HepG2 (cell line): ENCODE data around the gene AKR1C3. TPM values are rescaled to one million over a fixed set of nuclear protein-coding genes. Genes with fewer than 3 reads are reported as not detected.
"Not testable (repeated sequence)": the region's sequence is repeated elsewhere in the genome, so short reads cannot be mapped to it uniquely, and the experiment has no call there.

Experiments used
- ATAC-seq: fragments of 200-7000 bp; cut with Tn5 transposase; 3 replicates; pipeline ENCODE4 v1.9.1; 2020; ENCODE audit warnings: mild to moderate bottlenecking, moderate library complexity
- BruUV-seq: library from RNA; stranded (reverse); fragments of 400-500 nt; replicated peaks from 2 replicates; lab custom pipeline; 2021; lab: Mats Ljungman, UMichigan
- CTCF ChIA-PET: fragments of 300-600 bp; formaldehyde crosslinking; extraction: SDS; loops from one replicate; lab custom pipeline; 2021; ENCODE audit warnings: low total read pairs, inconsistent platforms, low intra/inter-chr PET ratio; lab: Yijun Ruan, JAX
- POLR2A ChIA-PET: fragments of 350-600 bp; sonication (Branson Sonifier 250); formaldehyde crosslinking; loops from one replicate; lab custom pipeline; 2020; ENCODE audit warnings: antibody characterized with exemption, inconsistent platforms; lab: Yijun Ruan, JAX
- DNase-seq: peaks from one replicate; pipeline ENCODE4 v3.0.0-alpha.2; 2015; ENCODE audit warnings: low spot score
- FAIRE-seq: peaks from 3 replicates; lab custom pipeline; 2011; peaks lifted over from hg19 to GRCh38; lab: Jason Lieb, UNC
- H2AFZ ChIP-seq: one replicate; pipeline ENCODE4 v1.6.1; 2011; ENCODE audit warnings: low read length, inconsistent platforms
- H3K27ac ChIP-seq: fragments of 300-600 bp; 3 replicates; pipeline ENCODE4 v1.8.0; 2011; ENCODE audit warnings: mixed run types, mild to moderate bottlenecking, mixed read lengths, low read length, inconsistent platforms; ENCODE audit not compliant: insufficient read depth; ENCODE audit errors: extremely low read length
- H3K27me3 ChIP-seq, 2 experiments: fragments of 200-600 bp in 1 of 2; 2 replicates in 1 of 2; 3 replicates in 1 of 2; pipeline versions ENCODE4 v1.6.0 to v1.8.0; 2011; ENCODE audit warnings: low read length in 2 of 2, mild to moderate bottlenecking in 2 of 2, moderate library complexity in 2 of 2, inconsistent platforms in 1 of 2; ENCODE audit not compliant: insufficient read depth in 2 of 2, control insufficient read depth in 1 of 2
- H3K36me3 ChIP-seq, 2 experiments: fragments of 200-600 bp in 1 of 2; replicated peaks in 1 of 2; 2 replicates in 1 of 2; 3 replicates in 1 of 2; pipeline versions ENCODE4 v1.5.1 to v1.8.0; 2011; ENCODE audit warnings: low read length in 2 of 2, inconsistent platforms in 1 of 2; ENCODE audit not compliant: insufficient read depth in 2 of 2, control insufficient read depth in 1 of 2
- H3K4me1 ChIP-seq: 2 replicates; pipeline ENCODE4 v1.5.1; 2012; ENCODE audit warnings: low read length, inconsistent platforms; ENCODE audit not compliant: insufficient read depth
- H3K4me2 ChIP-seq: 2 replicates; pipeline ENCODE4 v1.6.0; 2011; ENCODE audit warnings: low read depth, low read length, inconsistent platforms
- H3K4me3 ChIP-seq, 3 experiments: fragments of 200-600 bp in 1 of 3; sonication (generic), shearing (Covaris generic) in 1 of 3; replicated peaks in 1 of 3; 2 replicates each; pipeline ENCODE4 v1.5.1; 2011 to 2016; ENCODE audit warnings: low read length in 3 of 3, inconsistent platforms in 2 of 3, low read depth in 2 of 3, mild to moderate bottlenecking in 2 of 3, control low read depth in 1 of 3, mixed read lengths in 1 of 3; ENCODE audit not compliant: insufficient read depth in 1 of 3
- H3K79me2 ChIP-seq: one replicate; pipeline ENCODE4 v1.6.1; 2011; ENCODE audit warnings: low read length, inconsistent platforms; ENCODE audit not compliant: insufficient read depth
- H3K9ac ChIP-seq: 2 replicates; pipeline ENCODE4 v1.6.0; 2011; ENCODE audit warnings: mild to moderate bottlenecking, low read depth, low read length, inconsistent platforms; ENCODE audit not compliant: insufficient read depth
- H3K9me3 ChIP-seq: 2 replicates; pipeline ENCODE4 v1.5.1; 2012; ENCODE audit warnings: mild to moderate bottlenecking, low read length
- H4K20me1 ChIP-seq: 2 replicates; pipeline ENCODE4 v1.6.0; 2011; ENCODE audit warnings: inconsistent platforms, mild to moderate bottlenecking, low read length, moderate library complexity; ENCODE audit not compliant: insufficient read depth
- ZNF224 ChIP-seq: sonication (generic); formaldehyde crosslinking; IDR thresholded peaks from 2 replicates; pipeline ENCODE4 v1.5.0; 2020; ENCODE audit warnings: mild to moderate bottlenecking, missing genetic modification reagents
- ZNF761 ChIP-seq: sonication (generic); formaldehyde crosslinking; conservative IDR thresholded peaks from 2 replicates; pipeline ENCODE4 v1.4.0; 2020; ENCODE audit warnings: mild to moderate bottlenecking, missing genetic modification reagents
- WGBS: methylation state at CpG from one replicate; pipeline ENCODE4 v1.1.6; 2017; ENCODE audit warnings: low lambda C conversion rate; 5-methylcytosine and 5-hydroxymethylcytosine counted together
- in situ Hi-C: cut with HindIII; loops from 2 replicates; pipeline ENCODE4 v1.10.0; 2017; ENCODE audit warnings: low pct_unique_long_range_greater_than_20kb; ENCODE audit not compliant: extremely low pct_ligation_motif_present
- intact Hi-C: fragments of 100-400 bp; cut with micrococcal nuclease; formaldehyde crosslinking; loops from one replicate; pipeline ENCODE4 v1.10.0; 2022; ENCODE audit not compliant: unreplicated experiment
- polyA plus RNA-seq, 8 experiments: library from polyadenylated mRNA; depleted of rRNA in 3 of 8; stranded (reverse) in 7 of 8; unstranded in 1 of 8; fragments of >200 nt; fragmentation: Illumina TruSeq in 4 of 8; extraction: Trizol in 4 of 8; gene quantifications; 2 replicates each; pipeline versions ENCODE4 v1.2.1 to v1.2.3, GENCODE V29; 2011 to 2016; ENCODE audit warnings: low read depth in 4 of 8, missing spikeins in 1 of 8, mixed read lengths in 1 of 8; ENCODE audit not compliant: insufficient read depth in 1 of 8
- total RNA-seq, 5 experiments: library from RNA; depleted of rRNA; stranded (reverse); fragments of >200 nt; fragmentation: Illumina TruSeq; extraction: Trizol; gene quantifications; 2 replicates each; pipeline ENCODE4 v1.2.3, GENCODE V29; 2016; ENCODE audit warnings: low read depth in 1 of 5
- TF ChIP-seq, protein P1 (sequence below): sonication (generic); IDR thresholded peaks from 2 replicates; pipeline ENCODE4 v1.6.1; 2016; ENCODE audit warnings: low read depth, borderline replicate concordance

AKR1C3 gene
- total and polyA plus RNA-seq, 2 of the 13 experiments (the other 11 are each of a cell fraction or from before 2014, with no cell fraction given), result 368 to 532 TPM

DNA sequence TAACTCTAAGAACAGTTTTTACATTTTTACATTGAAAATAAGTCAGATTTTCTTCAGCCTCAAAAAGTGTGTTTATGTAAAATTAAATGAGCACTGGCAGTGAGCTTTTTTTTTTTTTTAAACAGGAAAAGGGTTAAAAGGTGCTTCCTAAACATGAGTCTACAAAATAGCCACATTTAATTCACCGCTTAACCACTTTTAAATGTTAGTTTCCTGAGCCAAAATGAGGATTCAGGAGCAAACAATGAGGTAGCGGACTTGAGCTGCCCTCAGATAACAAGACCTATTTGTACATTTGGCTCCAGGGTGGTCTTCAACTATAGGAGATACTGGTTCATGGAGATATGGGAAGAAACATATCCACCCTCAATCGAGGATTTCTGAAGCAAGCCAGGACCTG is 22.8 kb downstream of the AKR1C3 start:
- Histone ChIP-seq H3K27me3 (no peaks in the 10 kb centered on the region; a peak in 1 of 5 replicates), H3K4me3 (no peak overlapping the region), H4K20me1 (no peaks in the 10 kb centered on the region), H3K36me3 (no peaks in the 10 kb centered on the region), H3K79me2 (no peaks in the 10 kb centered on the region), H3K4me1 (peaks cover 10% of the 10 kb centered on the region), H2AFZ (no peak overlapping the region), H3K9me3 (peaks cover 27% of the 10 kb centered on the region), H3K9ac (no peak overlapping the region), H3K27ac (no peak overlapping the region), H3K4me2 (no peak overlapping the region)
- no TSS peak for BruUV-seq
- FAIRE-seq (no peak), ATAC-seq (no peak), DNase-seq (no peak)
- WGBS, result 71% methylated on average over 3 of the region's 3 CpGs
- intact Hi-C loops (no loop called here), in situ Hi-C loops (no loop called here)
- no peak for TF ChIP-seq ZNF224
- TF ChIP-seq, protein P1, sequence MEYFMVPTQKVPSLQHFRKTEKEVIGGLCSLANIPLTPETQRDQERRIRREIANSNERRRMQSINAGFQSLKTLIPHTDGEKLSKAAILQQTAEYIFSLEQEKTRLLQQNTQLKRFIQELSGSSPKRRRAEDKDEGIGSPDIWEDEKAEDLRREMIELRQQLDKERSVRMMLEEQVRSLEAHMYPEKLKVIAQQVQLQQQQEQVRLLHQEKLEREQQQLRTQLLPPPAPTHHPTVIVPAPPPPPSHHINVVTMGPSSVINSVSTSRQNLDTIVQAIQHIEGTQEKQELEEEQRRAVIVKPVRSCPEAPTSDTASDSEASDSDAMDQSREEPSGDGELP, result no peak
- ChIA-PET CTCF (no interaction called here), POLR2A (no interaction called here)

DNA sequence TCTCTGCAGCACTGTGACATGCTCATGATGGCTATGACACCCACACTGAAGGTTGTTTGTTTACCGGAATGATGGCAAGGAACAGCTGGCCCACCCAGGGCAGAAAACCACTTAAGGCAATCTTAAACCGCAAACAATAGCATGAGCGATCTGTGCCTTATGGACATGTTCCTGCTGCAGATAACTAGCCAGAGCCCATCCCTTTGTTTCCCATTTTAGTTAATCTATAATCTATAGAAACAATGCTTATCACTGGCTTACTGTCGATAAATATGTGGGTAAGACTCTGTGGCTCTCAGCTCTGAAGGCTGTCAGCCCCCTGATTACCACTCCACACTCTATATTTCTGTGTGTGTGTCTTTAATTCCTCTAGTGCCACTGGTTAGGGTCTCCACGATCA is 25.8 kb downstream of the AKR1C3 start:
- H4K20me1 ChIP-seq, H2AFZ ChIP-seq, ATAC-seq, H3K9ac ChIP-seq, BruUV-seq, DNase-seq, H3K27me3 ChIP-seq, H3K27ac ChIP-seq, in situ Hi-C loops, H3K4me3 ChIP-seq, intact Hi-C loops, H3K36me3 ChIP-seq, H3K79me2 ChIP-seq, H3K4me2 ChIP-seq, FAIRE-seq, CTCF ChIA-PET, POLR2A ChIA-PET: not testable (repeated sequence)
- Histone ChIP-seq H3K9me3 (peaks cover 27% of the 10 kb centered on the region), H3K4me1 (peaks cover 20% of the 10 kb centered on the region)
- 65% methylated on average over 4 of the region's 5 CpGs for WGBS
- peak; percentile 99 for TF ChIP-seq ZNF761 (CRISPR knock-in tag)
